ENCODE data around the gene TESPA1. TPM values are rescaled to one million over a fixed set of nuclear protein-coding genes. Genes with fewer than 3 reads are reported as not detected.
"Not testable (repeated sequence)": the region's sequence is repeated elsewhere in the genome, so short reads cannot be mapped to it uniquely, and the experiment has no call there.

TESPA1 gene
- total and polyA plus RNA-seq, 2 experiments from 2014 or later: 0.34 TPM; not detected in 1

DNA sequence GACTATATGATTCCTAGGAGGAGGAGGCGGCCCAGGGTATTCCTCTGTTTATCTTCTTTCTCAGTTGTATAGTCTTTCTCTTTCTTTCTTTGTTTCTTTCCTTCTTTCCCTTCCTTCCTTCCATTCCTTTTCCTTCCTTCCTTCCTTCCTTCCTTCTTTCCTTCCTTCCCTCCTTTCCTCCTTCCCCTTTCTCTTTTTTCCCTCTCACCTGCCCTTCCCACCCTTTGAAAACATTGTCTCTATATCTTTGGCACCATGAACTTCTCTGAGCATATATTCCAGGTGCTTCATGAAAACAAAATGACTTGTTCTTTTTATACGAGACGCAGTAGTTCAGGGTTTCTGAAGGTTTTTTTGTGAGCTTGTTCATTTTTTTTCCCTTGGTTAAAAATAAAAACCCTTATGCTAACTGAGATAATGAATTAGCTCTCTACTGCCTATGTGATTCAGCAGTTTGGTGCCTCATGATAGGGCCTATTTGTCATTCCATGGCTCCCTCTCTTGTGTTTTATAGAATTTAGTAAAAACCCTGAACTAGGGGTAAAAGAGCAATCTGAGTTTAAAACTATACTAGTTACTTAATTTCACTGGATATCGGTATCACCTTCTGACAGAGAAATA is 3.2 kb upstream of the TESPA1 start (continued):
- no peak for TF ChIP-seq ZNF114 (CRISPR knock-in tag; IDR thresholded peaks at IDR 0.05)

DNA sequence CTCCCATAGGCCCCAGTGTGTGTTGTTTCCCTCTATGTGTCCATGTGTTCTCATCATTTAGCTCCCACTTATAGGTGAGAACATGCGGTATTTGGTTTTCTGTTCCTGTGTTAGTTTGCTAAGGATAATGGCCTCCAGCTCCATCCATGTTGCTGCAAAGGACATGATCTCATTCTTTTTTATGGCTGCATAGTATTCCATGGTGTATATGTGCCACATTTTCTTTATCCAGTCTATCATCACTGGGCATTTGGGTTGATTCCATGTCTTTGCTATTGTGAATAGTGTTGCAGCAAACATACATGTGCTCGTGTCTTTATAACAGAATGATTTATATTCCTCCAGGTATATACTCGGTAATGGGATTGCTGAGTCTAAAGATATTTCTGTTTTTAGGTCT is 2.2 kb upstream of the TESPA1 start:
- H3K27me3 ChIP-seq (ENCODE audit: insufficient read depth); H4K20me1 ChIP-seq (replicated peaks; ENCODE audit: insufficient read depth); H3K4me3 Mint-ChIP-seq; ATAC-seq; H3K9me2 ChIP-seq (ENCODE audit: insufficient read depth); H3K27ac ChIP-seq (ENCODE audit: low read depth); H3K4me1 ChIP-seq (ENCODE audit: insufficient read depth); H3K27ac Mint-ChIP-seq; H3K36me3 ChIP-seq (ENCODE audit: insufficient read depth); H3K4me1 Mint-ChIP-seq; H3K4me3 ChIP-seq; H3F3A ChIP-seq (replicated peaks; ENCODE audit: low read depth); H3K27me3 Mint-ChIP-seq (ENCODE audit: insufficient read depth, low read depth, poor library complexity); H3K4me2 ChIP-seq; H3K36me3 Mint-ChIP-seq (ENCODE audit: low read depth); H3K79me2 ChIP-seq (replicated peaks; ENCODE audit: insufficient read depth); DNase-seq (ENCODE audit: low spot score); H2AFZ ChIP-seq; H3K9me3 Mint-ChIP-seq: not testable (repeated sequence)

DNA sequence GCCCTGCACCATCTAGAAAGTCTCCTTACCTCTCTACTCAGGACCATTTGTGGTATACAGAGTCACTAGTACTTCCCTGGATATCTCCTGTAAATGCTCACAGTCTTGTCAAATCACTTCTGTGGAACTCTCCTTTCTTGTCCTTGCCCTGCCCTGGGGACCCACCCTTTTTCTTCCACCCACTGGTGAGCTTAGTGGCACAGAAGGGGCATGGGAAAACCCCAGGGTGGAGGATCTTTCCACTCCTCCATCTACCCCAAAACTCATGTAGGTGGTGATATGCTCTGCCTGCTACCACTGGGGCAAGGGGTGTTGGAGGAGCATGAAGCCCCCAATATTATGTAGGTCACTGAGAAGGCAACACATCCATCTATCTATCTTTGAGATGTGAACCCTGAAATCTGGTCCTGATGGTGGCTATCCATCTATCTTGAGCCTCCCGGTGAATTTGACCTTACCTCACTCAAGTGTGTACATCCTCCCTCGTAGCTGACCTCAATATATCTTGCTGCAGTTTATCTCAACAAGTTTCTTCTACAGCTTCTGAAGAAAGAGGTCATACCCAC is 943 bp downstream of the TESPA1 start:
- Mint-ChIP-seq H3K4me3 (no peak overlapping the region), H3K27me3 (ENCODE audit: insufficient read depth, low read depth, poor library complexity) (peaks cover 1% of the 10 kb centered on the region), H3K9me3 (no peaks in the 10 kb centered on the region), H3K4me1 (no peaks in the 10 kb centered on the region), H3K27ac (no peak overlapping the region), H3K36me3 (ENCODE audit: low read depth) (no peaks in the 10 kb centered on the region)
- Histone ChIP-seq H3F3A (replicated peaks; ENCODE audit: low read depth) (no peaks in the 10 kb centered on the region), H3K4me2 (no peak overlapping the region), H4K20me1 (replicated peaks; ENCODE audit: insufficient read depth) (no peaks in the 10 kb centered on the region), H3K4me1 (ENCODE audit: insufficient read depth) (no peaks in the 10 kb centered on the region), H3K36me3 (ENCODE audit: insufficient read depth) (no peaks in the 10 kb centered on the region), H3K4me3 (no peak overlapping the region), H3K27me3 (ENCODE audit: insufficient read depth) (no peaks in the 10 kb centered on the region), H3K79me2 (replicated peaks; ENCODE audit: insufficient read depth) (no peaks in the 10 kb centered on the region), H3K9me2 (ENCODE audit: insufficient read depth) (no peaks in the 10 kb centered on the region), H2AFZ (no peak overlapping the region), H3K27ac (ENCODE audit: low read depth) (no peak overlapping the region)
- ATAC-seq (no peak), DNase-seq (ENCODE audit: low spot score) (no peak)
- no peak for TF ChIP-seq EZH2 (IDR thresholded peaks at IDR 0.05; ENCODE audit: low read depth, unreplicated experiment)
- TF ChIP-seq EZH2phosphoT487 (IDR thresholded peaks at IDR 0.05; ENCODE audit: unreplicated experiment): no peak
- no peak for TF ChIP-seq POLR2AphosphoS5 (IDR thresholded peaks at IDR 0.05; ENCODE audit: low read depth)
- TF ChIP-seq CREB1 (CRISPR knock-in tag; IDR thresholded peaks at IDR 0.05; ENCODE audit: low read depth): no peak
- TF ChIP-seq ZNF114 (CRISPR knock-in tag; IDR thresholded peaks at IDR 0.05): no peak
- TF ChIP-seq ZNF331 (CRISPR knock-in tag; IDR thresholded peaks at IDR 0.05; ENCODE audit: low read depth): no peak
- TF ChIP-seq, protein P1, sequence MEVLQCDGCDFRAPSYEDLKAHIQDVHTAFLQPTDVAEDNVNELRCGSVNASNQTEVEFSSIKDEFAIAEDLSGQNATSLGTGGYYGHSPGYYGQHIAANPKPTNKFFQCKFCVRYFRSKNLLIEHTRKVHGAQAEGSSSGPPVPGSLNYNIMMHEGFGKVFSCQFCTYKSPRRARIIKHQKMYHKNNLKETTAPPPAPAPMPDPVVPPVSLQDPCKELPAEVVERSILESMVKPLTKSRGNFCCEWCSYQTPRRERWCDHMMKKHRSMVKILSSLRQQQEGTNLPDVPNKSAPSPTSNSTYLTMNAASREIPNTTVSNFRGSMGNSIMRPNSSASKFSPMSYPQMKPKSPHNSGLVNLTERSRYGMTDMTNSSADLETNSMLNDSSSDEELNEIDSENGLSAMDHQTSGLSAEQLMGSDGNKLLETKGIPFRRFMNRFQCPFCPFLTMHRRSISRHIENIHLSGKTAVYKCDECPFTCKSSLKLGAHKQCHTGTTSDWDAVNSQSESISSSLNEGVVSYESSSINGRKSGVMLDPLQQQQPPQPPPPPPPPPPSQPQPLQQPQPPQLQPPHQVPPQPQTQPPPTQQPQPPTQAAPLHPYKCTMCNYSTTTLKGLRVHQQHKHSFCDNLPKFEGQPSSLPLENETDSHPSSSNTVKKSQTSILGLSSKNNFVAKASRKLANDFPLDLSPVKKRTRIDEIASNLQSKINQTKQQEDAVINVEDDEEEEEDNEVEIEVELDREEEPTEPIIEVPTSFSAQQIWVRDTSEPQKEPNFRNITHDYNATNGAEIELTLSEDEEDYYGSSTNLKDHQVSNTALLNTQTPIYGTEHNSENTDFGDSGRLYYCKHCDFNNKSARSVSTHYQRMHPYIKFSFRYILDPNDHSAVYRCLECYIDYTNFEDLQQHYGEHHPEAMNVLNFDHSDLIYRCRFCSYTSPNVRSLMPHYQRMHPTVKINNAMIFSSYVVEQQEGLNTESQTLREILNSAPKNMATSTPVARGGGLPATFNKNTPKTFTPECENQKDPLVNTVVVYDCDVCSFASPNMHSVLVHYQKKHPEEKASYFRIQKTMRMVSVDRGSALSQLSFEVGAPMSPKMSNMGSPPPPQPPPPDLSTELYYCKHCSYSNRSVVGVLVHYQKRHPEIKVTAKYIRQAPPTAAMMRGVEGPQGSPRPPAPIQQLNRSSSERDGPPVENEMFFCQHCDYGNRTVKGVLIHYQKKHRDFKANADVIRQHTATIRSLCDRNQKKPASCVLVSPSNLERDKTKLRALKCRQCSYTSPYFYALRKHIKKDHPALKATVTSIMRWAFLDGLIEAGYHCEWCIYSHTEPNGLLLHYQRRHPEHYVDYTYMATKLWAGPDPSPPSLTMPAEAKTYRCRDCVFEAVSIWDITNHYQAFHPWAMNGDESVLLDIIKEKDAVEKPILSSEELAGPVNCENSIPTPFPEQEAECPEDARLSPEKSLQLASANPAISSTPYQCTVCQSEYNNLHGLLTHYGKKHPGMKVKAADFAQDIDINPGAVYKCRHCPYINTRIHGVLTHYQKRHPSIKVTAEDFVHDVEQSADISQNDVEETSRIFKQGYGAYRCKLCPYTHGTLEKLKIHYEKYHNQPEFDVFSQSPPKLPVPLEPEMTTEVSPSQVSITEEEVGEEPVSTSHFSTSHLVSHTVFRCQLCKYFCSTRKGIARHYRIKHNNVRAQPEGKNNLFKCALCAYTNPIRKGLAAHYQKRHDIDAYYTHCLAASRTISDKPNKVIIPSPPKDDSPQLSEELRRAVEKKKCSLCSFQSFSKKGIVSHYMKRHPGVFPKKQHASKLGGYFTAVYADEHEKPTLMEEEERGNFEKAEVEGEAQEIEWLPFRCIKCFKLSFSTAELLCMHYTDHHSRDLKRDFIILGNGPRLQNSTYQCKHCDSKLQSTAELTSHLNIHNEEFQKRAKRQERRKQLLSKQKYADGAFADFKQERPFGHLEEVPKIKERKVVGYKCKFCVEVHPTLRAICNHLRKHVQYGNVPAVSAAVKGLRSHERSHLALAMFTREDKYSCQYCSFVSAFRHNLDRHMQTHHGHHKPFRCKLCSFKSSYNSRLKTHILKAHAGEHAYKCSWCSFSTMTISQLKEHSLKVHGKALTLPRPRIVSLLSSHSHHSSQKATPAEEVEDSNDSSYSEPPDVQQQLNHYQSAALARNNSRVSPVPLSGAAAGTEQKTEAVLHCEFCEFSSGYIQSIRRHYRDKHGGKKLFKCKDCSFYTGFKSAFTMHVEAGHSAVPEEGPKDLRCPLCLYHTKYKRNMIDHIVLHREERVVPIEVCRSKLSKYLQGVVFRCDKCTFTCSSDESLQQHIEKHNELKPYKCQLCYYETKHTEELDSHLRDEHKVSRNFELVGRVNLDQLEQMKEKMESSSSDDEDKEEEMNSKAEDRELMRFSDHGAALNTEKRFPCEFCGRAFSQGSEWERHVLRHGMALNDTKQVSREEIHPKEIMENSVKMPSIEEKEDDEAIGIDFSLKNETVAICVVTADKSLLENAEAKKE (CRISPR knock-in tag; IDR thresholded peaks at IDR 0.05): no peak
- no peak for TF ChIP-seq STAT1 (IDR thresholded peaks at IDR 0.05; ENCODE audit: unreplicated experiment)
- TF ChIP-seq, protein P2, sequence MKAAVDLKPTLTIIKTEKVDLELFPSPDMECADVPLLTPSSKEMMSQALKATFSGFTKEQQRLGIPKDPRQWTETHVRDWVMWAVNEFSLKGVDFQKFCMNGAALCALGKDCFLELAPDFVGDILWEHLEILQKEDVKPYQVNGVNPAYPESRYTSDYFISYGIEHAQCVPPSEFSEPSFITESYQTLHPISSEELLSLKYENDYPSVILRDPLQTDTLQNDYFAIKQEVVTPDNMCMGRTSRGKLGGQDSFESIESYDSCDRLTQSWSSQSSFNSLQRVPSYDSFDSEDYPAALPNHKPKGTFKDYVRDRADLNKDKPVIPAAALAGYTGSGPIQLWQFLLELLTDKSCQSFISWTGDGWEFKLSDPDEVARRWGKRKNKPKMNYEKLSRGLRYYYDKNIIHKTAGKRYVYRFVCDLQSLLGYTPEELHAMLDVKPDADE (IDR thresholded peaks at IDR 0.05): no peak

Data from GM23338 (cell line).